Stimulated activated CD4-positive, alpha-beta T cell treated with anti-CD3 and anti-CD28 coated beads, TNF-alpha, amount 100 ng/mL, for 48 hours (primary cell): Measurements from ENCODE around the gene CIB1.

Source experiments
- DNase-seq, 3 donors: peaks; one replicate each; pipeline ENCODE4 v3.0.0-alpha.2; 2020; ENCODE audit warnings: low read depth in 3 of 3

The CIB1 gene

GRCh38 chr15:90241343-90242192 lies 7.8 kb upstream of the CIB1 start:
- no peak for DNase-seq

GRCh38 chr15:90240856-90241255 lies 7.1 kb upstream of the CIB1 start:
- no peak for DNase-seq

- no peak for DNase-seq
Observed at GRCh38 chr15:90239371-90239770, 5.6 kb upstream of the CIB1 start.

GRCh38 chr15:90234096-90234988 lies 601 bp upstream of the CIB1 start, which contains the start of gene GDPGP1:
TSS of gene GDPGP1 (plus strand) at chr15:90234209. CDS start at chr15:90240909, 6,700 bp downstream.
- no peak for DNase-seq

- no peak for DNase-seq
Observed at GRCh38 chr15:90232941-90233386, 777 bp downstream of the CIB1 start.

- peak in 1 of 3 donors; percentile 12 for DNase-seq
Observed at GRCh38 chr15:90232196-90232595, 1.5 kb downstream of the CIB1 start.

GRCh38 chr15:90231028-90232017 lies 2.4 kb downstream of the CIB1 start:
- peak; percentile 37 to 53 (median 47) for DNase-seq

GRCh38 chr15:90230610-90231009 lies 3.1 kb downstream of the CIB1 start:
- no peak for DNase-seq

- no peak for DNase-seq
Observed at GRCh38 chr15:90230071-90230494, 3.7 kb downstream of the CIB1 start.

GRCh38 chr15:90228960-90229359 lies 4.8 kb downstream of the CIB1 start:
- no peak for DNase-seq

- DNase-seq, result no peak
Observed at GRCh38 chr15:90227816-90228772, 5.6 kb downstream of the CIB1 start.

- no peak for DNase-seq
Observed at GRCh38 chr15:90227336-90227735, 6.4 kb downstream of the CIB1 start.

- no peak for DNase-seq
Observed at GRCh38 chr15:90225504-90226234, 8.1 kb downstream of the CIB1 start.

- no peak for DNase-seq
Observed at GRCh38 chr15:90225047-90225446, 8.7 kb downstream of the CIB1 start.

- DNase-seq, result no peak
Observed at GRCh38 chr15:90223441-90224165, 10.1 kb downstream of the CIB1 start.

- DNase-seq, result no peak
Observed at GRCh38 chr15:90222547-90222946, 11.2 kb downstream of the CIB1 start.

- no peak for DNase-seq
Observed at GRCh38 chr15:90221246-90221900, 12.4 kb downstream of the CIB1 start.
